HepG2 (cell line): ENCODE results near the gene PA2G4.

Source experiments
- EZH2 ChIP-seq: conservative IDR thresholded peaks from 2 replicates; pipeline ENCODE4 v1.6.1; 2012; ENCODE audit warnings: mild to moderate bottlenecking, low read depth, low read length, moderate library complexity
- JUN ChIP-seq: sonication (generic); formaldehyde crosslinking; IDR thresholded peaks from 2 replicates; pipeline ENCODE4 v1.4.0; 2020; ENCODE audit warnings: mild to moderate bottlenecking, missing genetic modification reagents
- POLR2A ChIP-seq, 2 experiments: IDR thresholded peaks; 2 replicates each; pipeline ENCODE4 v1.6.1; 2011; ENCODE audit warnings: low read depth in 2 of 2, low read length in 2 of 2, mild to moderate bottlenecking in 1 of 2, moderate library complexity in 1 of 2; ENCODE audit not compliant: insufficient read depth in 1 of 2
- RAD21 ChIP-seq: fragments of 450-650 bp; formaldehyde crosslinking; IDR thresholded peaks from 2 replicates; pipeline ENCODE4 v1.5.0; 2020; ENCODE audit warnings: mild to moderate bottlenecking
- REPIN1 ChIP-seq: sonication (generic); formaldehyde crosslinking; IDR thresholded peaks from 2 replicates; pipeline ENCODE4 v1.8.0; 2022; ENCODE audit warnings: missing genetic modification reagents, low read depth, mild to moderate bottlenecking, borderline replicate concordance
- SMAD9 ChIP-seq: sonication (generic); formaldehyde crosslinking; IDR thresholded peaks from 2 replicates; pipeline ENCODE4 v1.5.1; 2020; ENCODE audit warnings: mild to moderate bottlenecking, missing genetic modification reagents
- ZSCAN20 ChIP-seq: sonication (generic); formaldehyde crosslinking; IDR thresholded peaks from 2 replicates; pipeline ENCODE4 v1.4.0; 2020; ENCODE audit warnings: missing genetic modification reagents, mild to moderate bottlenecking, borderline replicate concordance
- TF ChIP-seq, protein P1 (sequence below): sonication (generic); formaldehyde crosslinking; IDR thresholded peaks from 2 replicates; pipeline ENCODE4 v1.5.0; 2020; ENCODE audit warnings: mild to moderate bottlenecking, missing genetic modification reagents, moderate library complexity

DNA sequence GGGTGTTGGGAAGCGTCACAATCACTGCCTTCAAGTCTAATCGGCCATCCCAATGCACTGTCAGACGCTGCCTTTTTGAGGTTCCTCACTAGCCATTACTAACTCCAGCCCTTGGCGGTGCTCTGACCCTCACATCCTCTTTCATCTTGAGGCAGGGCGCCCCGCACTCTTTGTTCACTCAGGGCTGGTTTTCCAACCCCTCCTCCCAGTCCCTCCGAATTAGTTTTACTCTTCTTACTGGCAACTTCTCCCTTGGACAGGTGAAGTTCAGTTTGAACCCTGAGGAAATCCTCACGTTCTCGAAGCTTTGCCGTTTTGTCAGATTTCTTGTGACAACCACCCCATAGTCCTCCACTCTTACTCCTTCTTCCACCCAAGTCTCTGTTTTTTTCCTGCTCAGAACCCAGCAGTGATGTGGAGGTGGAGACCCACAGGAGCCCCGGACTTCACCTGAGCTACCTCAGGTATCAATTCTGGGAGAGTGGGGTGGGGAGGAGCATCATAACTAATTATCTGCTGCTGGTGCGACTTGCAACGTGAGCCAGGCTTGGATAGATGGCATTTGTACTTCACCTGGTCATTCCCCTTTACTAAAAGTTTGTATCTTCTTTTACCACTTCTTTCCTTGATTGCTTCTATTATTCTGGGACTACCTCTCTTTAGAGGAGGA is 14.5 kb downstream of the PA2G4 start:
- TF ChIP-seq SMAD9 = no peak
- no peak for TF ChIP-seq JUN (CRISPR knock-in tag)
- no peak for TF ChIP-seq POLR2A (IDR thresholded peaks at IDR 0.05; ENCODE audit: insufficient read depth in 1 of 2, low read depth in 2 of 2, low read length in 2 of 2)
- no peak for TF ChIP-seq EZH2
- TF ChIP-seq ZSCAN20 (CRISPR knock-in tag) = no peak
- no peak for TF ChIP-seq RAD21 (CRISPR knock-in tag)
- TF ChIP-seq REPIN1 (CRISPR knock-in tag) = no peak
- TF ChIP-seq, protein P1, sequence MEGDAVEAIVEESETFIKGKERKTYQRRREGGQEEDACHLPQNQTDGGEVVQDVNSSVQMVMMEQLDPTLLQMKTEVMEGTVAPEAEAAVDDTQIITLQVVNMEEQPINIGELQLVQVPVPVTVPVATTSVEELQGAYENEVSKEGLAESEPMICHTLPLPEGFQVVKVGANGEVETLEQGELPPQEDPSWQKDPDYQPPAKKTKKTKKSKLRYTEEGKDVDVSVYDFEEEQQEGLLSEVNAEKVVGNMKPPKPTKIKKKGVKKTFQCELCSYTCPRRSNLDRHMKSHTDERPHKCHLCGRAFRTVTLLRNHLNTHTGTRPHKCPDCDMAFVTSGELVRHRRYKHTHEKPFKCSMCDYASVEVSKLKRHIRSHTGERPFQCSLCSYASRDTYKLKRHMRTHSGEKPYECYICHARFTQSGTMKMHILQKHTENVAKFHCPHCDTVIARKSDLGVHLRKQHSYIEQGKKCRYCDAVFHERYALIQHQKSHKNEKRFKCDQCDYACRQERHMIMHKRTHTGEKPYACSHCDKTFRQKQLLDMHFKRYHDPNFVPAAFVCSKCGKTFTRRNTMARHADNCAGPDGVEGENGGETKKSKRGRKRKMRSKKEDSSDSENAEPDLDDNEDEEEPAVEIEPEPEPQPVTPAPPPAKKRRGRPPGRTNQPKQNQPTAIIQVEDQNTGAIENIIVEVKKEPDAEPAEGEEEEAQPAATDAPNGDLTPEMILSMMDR = no peak
